ENCODE results near the gene TRPC4AP.
"Not testable (repeated sequence)": the region's sequence is repeated elsewhere in the genome, so short reads cannot be mapped to it uniquely, and the experiment has no call there.

The TRPC4AP gene

DNA sequence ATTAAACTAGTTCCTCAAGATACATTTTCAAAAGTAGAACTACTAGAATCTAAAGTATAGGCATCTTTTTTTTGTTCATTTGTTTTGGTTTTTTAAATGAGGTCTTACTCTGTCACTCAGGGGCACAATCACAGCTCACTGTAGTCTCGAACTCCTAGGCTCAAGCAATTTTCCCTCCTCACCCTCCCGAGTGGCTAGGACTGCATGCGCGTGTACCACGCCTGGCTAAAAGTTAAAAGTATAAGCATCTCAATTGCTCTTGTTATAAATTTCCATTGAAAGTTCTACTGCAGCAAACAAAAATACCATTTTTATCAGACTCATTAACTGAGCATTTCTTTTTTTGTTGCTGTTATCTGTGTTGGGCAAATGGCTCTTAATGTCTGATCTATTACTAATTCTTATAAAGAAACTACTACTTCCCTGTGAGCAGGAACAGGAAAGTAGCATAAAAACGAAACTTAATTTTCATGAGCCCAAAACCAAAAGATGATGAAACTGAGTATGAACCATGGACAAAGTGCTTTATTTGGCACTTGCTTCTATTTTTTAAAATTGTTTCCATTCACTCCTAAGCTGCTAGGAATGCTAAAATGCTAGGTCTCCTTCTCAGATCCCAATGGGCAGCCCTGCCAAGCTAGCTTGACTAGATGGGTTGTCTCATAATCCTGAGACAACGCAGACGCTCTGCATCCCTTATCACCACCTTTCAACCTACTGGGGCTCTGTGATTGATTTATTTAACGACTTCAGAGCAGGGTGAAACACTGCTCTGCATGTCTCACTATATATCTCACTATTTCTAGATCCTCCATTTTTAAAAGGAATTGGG is 36.9 kb downstream of the TRPC4AP start:
- no peak for DNase-seq

DNA sequence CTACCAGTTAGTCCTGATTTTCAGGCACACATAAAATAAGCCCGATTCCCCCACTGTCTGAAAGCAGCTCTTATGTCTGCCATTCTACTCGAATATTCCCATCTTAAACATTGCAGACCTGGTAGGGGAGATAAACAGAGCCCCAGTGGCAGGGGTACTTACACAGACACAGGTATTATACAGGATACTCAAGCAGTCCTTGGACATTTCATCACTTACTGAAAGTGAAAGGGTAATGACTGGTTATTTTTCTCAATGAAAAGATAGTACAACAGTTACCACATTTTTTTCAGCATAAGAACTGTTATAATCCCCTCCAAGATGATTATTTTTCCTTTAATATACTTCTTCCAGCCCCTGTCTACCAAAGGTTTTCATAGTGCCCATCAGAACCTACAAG is 37.8 kb downstream of the TRPC4AP start:
- no peak for DNase-seq

GRCh38 chr20:35052616-35053015 is 40.0 kb downstream of the TRPC4AP start:
- DNase-seq: not testable (repeated sequence)

GRCh38 chr20:35049776-35050352 is 42.7 kb downstream of the TRPC4AP start:
- no peak for DNase-seq

DNA sequence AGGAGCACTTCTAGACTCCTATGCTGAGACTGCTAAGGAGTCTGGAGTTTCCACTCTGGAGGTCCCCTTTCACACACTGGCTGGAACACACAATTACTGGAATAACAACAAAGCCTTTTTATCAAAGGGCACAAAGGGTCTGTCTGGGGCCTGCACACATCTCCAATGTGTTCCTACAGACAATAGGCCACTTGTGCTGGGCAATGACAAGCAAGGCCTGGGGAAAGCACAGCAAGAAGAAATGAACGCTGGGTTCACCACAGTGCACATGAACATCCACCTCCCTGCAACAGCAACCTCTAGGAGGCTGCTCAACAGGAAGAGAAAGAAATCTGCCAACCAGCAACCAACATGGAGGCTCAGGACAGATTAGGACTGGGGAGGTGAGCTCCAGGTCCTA is 43.9 kb downstream of the TRPC4AP start:
- no peak for DNase-seq

DNA sequence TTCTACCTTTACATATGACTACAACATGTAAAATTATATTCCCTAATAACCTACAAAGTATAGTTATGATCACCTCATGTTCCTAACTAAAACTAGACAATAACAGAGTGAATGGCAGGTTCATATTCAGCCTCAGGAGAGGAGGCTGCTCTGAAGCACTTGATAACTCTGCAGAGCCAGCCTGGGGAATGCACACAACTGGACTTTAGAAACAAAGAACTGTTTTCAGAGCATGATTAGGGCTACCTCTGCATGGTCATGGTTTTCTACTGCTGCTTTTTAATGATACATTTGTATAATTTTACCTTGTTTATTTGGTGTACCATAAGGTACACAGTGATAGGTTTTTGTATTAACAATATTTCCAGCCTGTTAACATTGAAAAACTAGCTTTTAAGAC is 50.3 kb downstream of the TRPC4AP start:
- no peak for DNase-seq

DNA sequence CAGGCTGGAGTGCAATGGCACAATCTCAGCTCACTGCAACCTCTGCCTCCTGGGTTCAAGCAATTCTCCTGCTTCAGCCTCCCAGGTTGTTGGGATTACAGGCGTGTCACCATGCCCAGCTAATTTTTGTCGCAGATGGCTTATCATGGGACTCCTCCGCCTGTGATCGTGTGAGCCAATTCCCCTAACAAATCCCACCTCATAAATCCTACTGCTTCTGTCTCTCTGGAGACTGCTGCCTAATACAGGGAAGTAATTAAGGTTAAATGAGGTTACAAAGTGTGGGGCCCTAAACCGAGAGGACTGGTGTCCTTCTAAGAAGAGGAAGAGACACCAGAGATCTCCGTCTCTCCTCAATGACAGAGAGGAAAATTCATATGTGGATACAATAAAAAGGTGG is 52.0 kb downstream of the TRPC4AP start:
- no peak for DNase-seq

DNA sequence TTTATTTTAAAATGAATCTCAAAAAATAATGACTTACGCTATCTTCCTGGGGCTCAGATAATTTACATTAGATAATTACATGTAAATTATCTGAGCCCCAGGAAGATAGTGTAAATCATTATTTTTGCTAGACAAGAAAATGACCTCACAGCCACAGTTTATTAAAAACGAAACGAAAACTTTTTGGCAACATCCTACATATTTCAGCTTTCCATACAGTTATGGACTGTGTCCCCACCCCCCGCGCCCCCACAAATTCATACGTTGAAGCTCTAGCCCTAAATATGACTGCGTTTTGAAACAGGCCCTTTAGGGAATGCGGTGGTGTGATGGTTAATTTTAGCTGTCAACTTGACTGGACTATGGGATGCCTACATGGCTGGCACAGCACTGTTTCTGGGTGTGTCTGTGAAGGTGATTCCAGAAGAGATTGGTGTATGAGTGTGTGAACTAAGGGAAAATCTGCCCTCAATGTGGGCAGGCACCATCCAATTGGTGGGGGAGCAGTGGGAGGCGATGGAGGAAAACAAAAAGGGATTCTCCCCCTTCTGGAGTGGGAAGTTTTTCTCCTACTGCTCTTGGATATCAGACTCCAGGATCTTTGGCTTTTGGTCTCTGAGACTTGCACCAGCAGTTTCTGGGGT is 52.6 kb downstream of the TRPC4AP start:
- no peak for DNase-seq

DNA sequence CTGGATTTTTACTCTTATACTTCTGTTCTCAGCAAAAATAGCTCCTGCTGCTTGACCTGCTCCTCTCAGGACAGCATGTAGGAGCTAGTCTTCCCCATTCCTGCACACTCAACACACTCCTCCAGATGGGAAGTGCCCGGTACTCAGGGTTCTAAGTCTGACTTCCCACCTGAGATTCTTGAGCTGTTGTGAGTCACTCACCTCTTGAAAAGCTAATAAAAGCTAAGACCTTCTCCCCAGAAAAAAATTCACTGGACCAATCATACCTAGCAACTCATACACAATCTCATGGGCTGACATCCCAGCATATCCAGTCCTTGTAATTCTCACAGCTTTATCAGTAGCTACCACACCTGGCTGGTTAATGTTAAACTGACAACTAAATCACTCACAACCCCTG is 53.5 kb downstream of the TRPC4AP start:
- no peak for DNase-seq

GRCh38 chr20:35034145-35034544 is 58.5 kb downstream of the TRPC4AP start:
- DNase-seq: no peak

- no peak for DNase-seq
These were observed 62.5 kb downstream of the TRPC4AP start for GRCh38 chr20:35030136-35030535.

DNA sequence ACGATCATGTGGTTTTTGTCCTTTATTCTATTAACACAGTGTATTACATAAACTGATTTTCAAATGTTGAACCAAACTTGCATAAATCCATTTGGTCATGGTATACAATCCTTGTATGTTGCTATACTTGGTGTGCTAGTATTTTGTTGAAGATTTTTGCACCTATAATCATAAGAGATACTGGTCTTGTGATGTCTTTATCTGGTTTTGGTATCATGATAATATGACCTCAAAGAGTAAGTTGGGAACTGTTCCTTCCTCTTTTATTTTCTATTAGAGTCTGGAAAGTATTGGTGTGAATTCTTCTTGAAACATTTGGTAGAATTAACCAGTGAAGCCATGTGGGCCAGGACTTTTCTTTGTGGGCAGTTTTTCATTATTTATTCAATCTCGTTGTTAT is 65.3 kb downstream of the TRPC4AP start:
- no peak for DNase-seq

DNA sequence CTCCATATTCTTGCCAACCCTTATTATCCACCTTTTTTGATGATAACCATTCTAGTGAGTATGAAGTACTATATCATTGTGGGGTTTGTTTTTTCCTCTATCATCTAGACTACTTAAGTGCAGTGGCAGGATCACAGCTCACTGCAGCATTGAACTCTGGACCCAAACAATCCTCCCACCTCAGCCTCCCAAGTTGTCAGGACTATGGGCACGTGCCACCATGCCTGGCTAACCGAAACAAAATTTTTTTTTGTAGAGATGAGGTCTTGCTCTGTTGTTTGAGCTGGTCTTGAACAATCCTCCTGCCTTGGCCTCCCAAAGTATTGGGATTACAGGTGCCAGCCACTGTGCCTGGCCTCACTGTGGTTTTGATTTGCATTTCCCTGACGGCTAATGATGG is 67.5 kb downstream of the TRPC4AP start:
- DNase-seq: no peak

DNA sequence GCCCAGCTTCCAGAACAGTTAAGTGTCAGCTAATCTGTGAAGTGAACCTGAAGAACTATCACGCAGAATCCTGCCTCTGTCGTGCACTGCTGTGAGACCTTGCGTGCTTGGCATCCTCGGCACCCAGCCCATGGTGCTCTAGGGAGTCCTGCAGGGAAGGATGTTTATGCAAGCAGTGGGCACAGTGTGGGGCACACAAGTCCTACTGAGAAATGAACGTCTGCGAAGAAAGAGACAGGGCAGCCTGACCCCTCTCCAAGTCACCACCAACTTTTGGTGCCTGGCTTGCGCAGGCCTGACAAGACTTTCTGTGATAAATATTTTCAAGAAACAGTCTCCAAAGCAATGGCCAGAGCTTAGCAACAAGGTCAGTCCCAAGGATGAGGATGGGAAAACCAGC is 69.0 kb downstream of the TRPC4AP start:
- DNase-seq: no peak

- no peak for DNase-seq
These were observed 70.8 kb downstream of the TRPC4AP start for GRCh38 chr20:35021831-35022230.

DNA sequence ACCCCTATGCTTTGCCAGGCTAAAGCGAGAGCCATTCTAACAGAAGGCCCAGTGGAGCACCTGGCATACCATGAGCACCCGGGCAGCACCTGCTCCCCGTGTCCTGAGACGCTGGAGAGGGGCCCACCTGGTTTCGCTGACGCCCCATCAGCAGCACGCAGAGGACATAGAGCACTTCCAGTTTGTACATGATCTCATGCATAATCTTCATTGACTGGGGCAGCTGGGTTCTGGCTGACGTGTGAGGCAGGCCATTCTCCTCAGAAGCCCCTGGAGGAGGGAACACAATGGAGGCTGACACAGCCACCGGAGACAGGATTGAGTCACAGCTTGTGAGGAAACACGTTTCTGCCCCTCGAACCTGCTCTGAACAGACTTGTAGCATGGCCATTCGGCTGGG is 71.5 kb downstream of the TRPC4AP start:
- DNase-seq: no peak

GRCh38 chr20:35020108-35020928 is 72.3 kb downstream of the TRPC4AP start:
- no peak for DNase-seq

DNA sequence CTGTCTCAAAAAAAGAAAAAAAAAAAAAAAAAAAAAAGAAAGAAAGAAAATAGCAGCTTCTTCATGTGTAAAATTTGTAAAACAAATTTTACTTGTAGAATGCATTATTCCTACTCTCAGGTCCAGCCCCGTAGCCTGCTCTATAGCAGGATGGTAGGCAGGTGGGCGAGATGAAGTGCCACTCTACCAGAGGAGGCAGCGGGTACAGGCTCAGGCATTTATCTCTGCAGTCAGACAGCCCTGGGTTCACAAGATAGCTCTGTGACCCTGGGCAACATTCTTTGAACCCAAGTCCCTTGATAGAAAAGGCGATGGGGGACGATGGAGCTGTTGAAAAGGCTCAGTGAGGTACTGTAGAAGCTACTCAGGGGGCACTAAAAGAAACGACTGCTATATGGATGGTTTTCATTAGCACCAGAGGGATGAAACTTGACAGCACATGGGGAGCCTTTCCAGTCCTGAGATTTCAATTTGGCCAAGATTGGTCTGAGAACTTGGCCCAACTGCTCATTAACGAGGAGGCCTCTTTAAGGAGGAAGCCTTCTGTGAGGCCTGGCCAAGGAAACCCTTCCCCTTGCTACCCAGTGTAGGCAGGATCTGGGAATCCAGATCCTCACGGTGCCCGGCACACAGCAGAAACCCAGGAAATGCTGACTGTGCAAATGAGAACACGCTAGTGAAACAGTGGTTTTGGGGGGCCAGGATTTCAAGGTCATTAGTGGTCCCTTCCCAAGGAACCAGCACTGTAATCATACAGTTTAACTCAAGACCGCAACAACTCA is 73.8 kb downstream of the TRPC4AP start:
- DNase-seq: no peak

DNA sequence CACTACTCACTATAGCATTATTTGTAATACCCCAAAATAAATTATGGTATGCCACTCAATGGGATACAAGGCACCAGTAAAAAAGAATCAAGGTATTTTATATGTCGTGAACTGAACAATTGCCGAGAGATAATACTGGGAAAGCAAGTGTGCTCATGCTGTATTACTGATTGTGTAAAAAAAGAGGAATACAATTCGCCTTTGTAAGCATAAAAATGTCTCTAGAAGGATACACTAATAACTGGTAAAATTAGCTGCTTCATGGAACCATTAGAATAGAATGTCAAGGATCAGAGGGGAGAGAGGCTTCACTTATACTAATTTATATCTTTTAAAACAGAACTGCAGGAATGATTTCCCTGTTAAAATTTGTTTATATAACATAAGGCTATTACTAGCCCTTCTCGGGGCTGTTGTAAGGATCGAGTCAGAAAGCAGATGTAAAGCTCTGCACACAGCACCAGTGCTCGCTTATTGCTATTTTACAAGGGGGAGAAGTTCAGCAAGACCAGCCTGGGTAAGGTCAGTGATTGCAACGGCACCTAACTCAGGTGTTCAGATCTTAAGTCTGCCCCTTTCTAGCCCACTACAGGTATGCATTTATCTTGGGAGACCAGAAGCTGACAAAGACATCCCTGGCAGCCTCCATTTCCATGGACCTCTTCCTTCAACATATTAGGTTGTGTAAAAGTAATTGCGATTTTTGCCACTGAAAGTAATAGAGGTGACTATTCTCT is 75.3 kb downstream of the TRPC4AP start:
- no peak for DNase-seq

DNA sequence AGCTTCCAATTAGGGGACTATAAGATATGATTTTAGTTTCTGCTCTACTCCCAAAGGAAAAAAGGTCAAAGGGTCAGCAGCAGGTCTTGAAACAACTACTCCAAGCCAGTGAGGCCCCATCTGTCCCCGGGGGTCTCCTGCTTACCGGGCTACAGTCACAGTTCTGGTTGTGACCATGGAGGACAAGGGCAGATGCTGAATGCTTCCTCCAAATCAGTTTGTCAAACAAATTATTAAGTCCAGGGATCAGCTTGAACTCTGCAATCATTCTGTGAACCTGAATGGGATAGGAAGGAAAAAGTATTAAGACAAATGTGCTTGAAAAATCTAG is 76.8 kb downstream of the TRPC4AP start:
- DNase-seq: no peak

DNA sequence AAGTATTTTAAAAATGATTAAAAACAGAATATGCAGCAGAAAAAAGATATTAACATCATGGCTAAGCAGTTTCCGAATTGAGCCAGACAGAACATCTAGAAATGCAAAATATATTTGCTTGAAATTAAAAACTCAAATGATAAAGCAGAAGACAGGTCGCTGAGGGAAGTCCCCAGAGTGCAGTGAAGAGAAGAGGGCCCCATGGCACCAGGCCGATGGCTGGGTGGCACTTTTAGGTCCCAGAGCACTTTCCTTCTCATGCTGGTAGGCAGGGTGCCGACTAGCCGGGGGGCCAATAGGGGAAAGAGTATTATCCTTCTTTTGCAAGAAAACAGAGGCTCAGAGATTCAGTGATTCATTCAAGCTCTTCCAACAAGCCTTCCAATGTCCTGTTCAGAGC is 78.1 kb downstream of the TRPC4AP start:
- DNase-seq: no peak

Data from CD4-positive, alpha-beta T cell treated with Interleukin-21 for 1 hour (primary cell).